Esophagus (tissue), 2 donors: ENCODE data around the gene NIT1. TPM values are rescaled to one million over a fixed set of nuclear protein-coding genes. Genes with fewer than 3 reads are reported as not detected.

Experiments
- H3K27ac ChIP-seq, 2 donors: one replicate each; pipeline ENCODE4 v1.5.1; 2013; ENCODE audit warnings: low read depth in 2 of 2, mild to moderate bottlenecking in 2 of 2, inconsistent platforms in 1 of 2, low read length in 1 of 2, moderate library complexity in 1 of 2
- H3K27me3 ChIP-seq, 2 donors: one replicate each; pipeline ENCODE4 v1.6.1; 2013; ENCODE audit warnings: low read length in 2 of 2, control low read depth in 1 of 2, mild to moderate bottlenecking in 1 of 2; ENCODE audit not compliant: insufficient read depth in 2 of 2, control insufficient read depth in 1 of 2
- H3K36me3 ChIP-seq, 2 donors: one replicate each; pipeline ENCODE4 v1.6.1; 2013; ENCODE audit warnings: low read length in 1 of 2; ENCODE audit not compliant: control insufficient read depth in 2 of 2, insufficient read depth in 2 of 2
- H3K4me1 ChIP-seq, 2 donors: one replicate each; pipeline ENCODE4 v1.6.1; 2013; ENCODE audit warnings: low read length in 1 of 2; ENCODE audit not compliant: control insufficient read depth in 2 of 2, insufficient read depth in 2 of 2
- H3K4me3 ChIP-seq, 2 donors: one replicate each; pipeline ENCODE4 v1.5.1; 2013; ENCODE audit warnings: low read length in 2 of 2, mild to moderate bottlenecking in 2 of 2, low read depth in 1 of 2, moderate library complexity in 1 of 2
- H3K9me3 ChIP-seq, 2 donors: one replicate each; pipeline ENCODE4 v1.6.1; 2013; ENCODE audit warnings: mild to moderate bottlenecking in 2 of 2, low read depth in 1 of 2, low read length in 1 of 2, moderate library complexity in 1 of 2; ENCODE audit not compliant: control insufficient read depth in 2 of 2, insufficient read depth in 1 of 2
- WGBS, 2 donors: extraction: QIAGEN DNeasy Blood & Tissue Kit; methylation state at CpG; one replicate each; pipeline ENCODE4 v1.1.7; 2013; 5-methylcytosine and 5-hydroxymethylcytosine counted together
- polyA plus RNA-seq, 2 donors: library from polyadenylated mRNA; stranded (reverse); fragments of 200-250 nt; gene quantifications; one replicate each; pipeline ENCODE4 v1.2.3, GENCODE V29; 2013
- donor health status: healthy with polysubstance abuse.
- donor health status: Bipolar disorder and iron deficiency.

NIT1 gene
- polyA plus RNA-seq, 2 donors = 28.0 to 28.5 TPM

GRCh38 chr1:161121834-161122233 lies 3.9 kb downstream of the NIT1 start:
- Histone ChIP-seq H3K27me3 (no peaks in the 10 kb centered on the region), H3K9me3 (peaks cover 0 to 1% of the 10 kb centered on the region in 2 donors), H3K27ac (no peak overlapping the region), H3K36me3 (peaks cover 24 to 30% of the 10 kb centered on the region in 2 donors), H3K4me1 (peaks cover 2 to 12% of the 10 kb centered on the region in 2 donors), H3K4me3 (no peak overlapping the region)
- 73 to 77% methylated on average over 4 of the region's 4 CpGs for WGBS, 2 donors

- H3K4me3 ChIP-seq = no peak overlapping the region
- peaks cover 24 to 30% of the 10 kb centered on the region in 2 donors for H3K36me3 ChIP-seq
- H3K9me3 ChIP-seq = peaks cover 0 to 1% of the 10 kb centered on the region in 2 donors
- no peak overlapping the region for H3K27ac ChIP-seq
- H3K4me1 ChIP-seq = peaks cover 2 to 12% of the 10 kb centered on the region in 2 donors
- no peaks in the 10 kb centered on the region for H3K27me3 ChIP-seq
- WGBS, 2 donors = 82 to 86% methylated on average over 6 of the region's 6 CpGs
These were observed 5.1 kb downstream of the NIT1 start for GRCh38 chr1:161122967-161123366.

GRCh38 chr1:161127649-161128048 lies 9.7 kb downstream of the NIT1 start:
- no peak overlapping the region for H3K4me3 ChIP-seq
- H3K9me3 ChIP-seq = peaks cover 0 to 1% of the 10 kb centered on the region in 2 donors
- peaks cover 14 to 17% of the 10 kb centered on the region in 2 donors for H3K36me3 ChIP-seq
- H3K27ac ChIP-seq = no peak overlapping the region
- H3K27me3 ChIP-seq = no peaks in the 10 kb centered on the region
- WGBS, 2 donors = 86 to 89% methylated on average over 2 of the region's 2 CpGs
- H3K4me1 ChIP-seq = peaks cover 0 to 2% of the 10 kb centered on the region in 2 donors

GRCh38 chr1:161128591-161129420 lies 10.9 kb downstream of the NIT1 start:
- H3K4me1 ChIP-seq = peaks cover 0 to 2% of the 10 kb centered on the region in 2 donors
- no peak overlapping the region for H3K4me3 ChIP-seq
- 92 to 95% methylated on average over 4 of the region's 4 CpGs for WGBS, 2 donors
- peaks cover 0 to 1% of the 10 kb centered on the region in 2 donors for H3K9me3 ChIP-seq
- peaks cover 11 to 12% of the 10 kb centered on the region in 2 donors for H3K36me3 ChIP-seq
- H3K27ac ChIP-seq = no peak overlapping the region
- H3K27me3 ChIP-seq = no peaks in the 10 kb centered on the region

GRCh38 chr1:161130266-161130665 lies 12.4 kb downstream of the NIT1 start:
- Histone ChIP-seq H3K27ac (no peak overlapping the region), H3K4me1 (peaks cover 0 to 2% of the 10 kb centered on the region in 2 donors), H3K36me3 (peaks cover 3 to 6% of the 10 kb centered on the region in 2 donors), H3K27me3 (no peaks in the 10 kb centered on the region), H3K4me3 (no peak overlapping the region), H3K9me3 (no peaks in the 10 kb centered on the region)
- 48 to 56% methylated on average over 1 of the region's 1 CpG for WGBS, 2 donors

- Histone ChIP-seq H3K27ac (peak overlapping the region; percentile 91 to 99), H3K36me3 (peaks cover under 1 to 6% of the 10 kb centered on the region in 2 donors), H3K27me3 (no peaks in the 10 kb centered on the region), H3K4me1 (peaks cover 0 to 2% of the 10 kb centered on the region in 2 donors), H3K9me3 (no peaks in the 10 kb centered on the region), H3K4me3 (peak overlapping the region; percentile 81 to 89)
- whole genome bisulfite sequencing, 2 donors = 4 to 5% methylated on average over 22 of the region's 22 CpGs
These were observed 13.9 kb downstream of the NIT1 start for GRCh38 chr1:161131523-161132409.

GRCh38 chr1:161132410-161133219 lies 14.7 kb downstream of the NIT1 start, which contains the start of gene DEDD:
Gene DEDD (minus strand): TSS chr1:161132667. CDS start chr1:161124462, 8,205 bp downstream.
- Histone ChIP-seq H3K27ac (peak within 1 kb of the TSS; percentile 91 to 99), H3K4me1 (peaks cover 0 to 2% of the 10 kb centered on the region in 2 donors)
- 1% methylated on average over 56 to 68 of the region's 68 CpGs for WGBS, 2 donors

GRCh38 chr1:161133220-161133740 lies 15.4 kb downstream of the NIT1 start:
- Histone ChIP-seq H3K36me3 (peaks cover 0 to 4% of the 10 kb centered on the region in 2 donors), H3K4me3 (peak overlapping the region; percentile 81 to 89), H3K9me3 (no peaks in the 10 kb centered on the region), H3K4me1 (peaks cover 0 to 2% of the 10 kb centered on the region in 2 donors), H3K27me3 (no peaks in the 10 kb centered on the region), H3K27ac (peak overlapping the region; percentile 91 to 99)
- WGBS, 2 donors = 4% methylated on average over 11 of the region's 11 CpGs

More at GRCh38 chr1:161132410-161133219, 14.7 kb downstream of the NIT1 start, which contains the start of gene DEDD:
- Histone ChIP-seq H3K27me3 (no peaks in the 10 kb centered on the region), H3K36me3 (peaks cover 0 to 6% of the 10 kb centered on the region in 2 donors), H3K9me3 (no peaks in the 10 kb centered on the region), H3K4me3 (peak within 1 kb of the TSS; percentile 81 to 89)
